HG02642 (cell line): ENCODE data around the gene GYS2.

Experiments
- ATAC-seq: cut with Tn5 transposase; IDR thresholded peaks from one replicate; pipeline ENCODE4 v1.9.1; 2021; ENCODE audit warnings: mild to moderate bottlenecking; ENCODE audit not compliant: unreplicated experiment, poor library complexity

The GYS2 gene

DNA sequence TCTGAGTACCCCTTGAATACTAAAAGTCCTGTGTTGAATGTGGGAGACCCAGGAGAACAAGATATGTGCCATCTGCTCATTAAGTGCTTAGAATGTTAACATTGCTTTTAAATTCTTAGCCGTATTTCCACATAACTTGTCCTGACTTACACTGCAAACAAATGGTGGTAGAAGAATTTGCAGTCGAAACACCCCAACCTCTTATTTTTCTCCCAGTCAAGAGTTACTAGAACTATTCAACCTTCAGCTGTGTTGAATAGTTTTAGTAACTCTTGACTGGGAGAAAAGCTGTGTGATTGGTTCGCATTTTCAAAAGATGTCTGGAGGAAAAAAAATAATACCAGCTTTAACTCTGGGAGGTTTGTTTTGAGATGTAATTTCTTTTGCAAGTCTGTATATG is 86.2 kb downstream of the GYS2 start:
- ATAC-seq: no peak

DNA sequence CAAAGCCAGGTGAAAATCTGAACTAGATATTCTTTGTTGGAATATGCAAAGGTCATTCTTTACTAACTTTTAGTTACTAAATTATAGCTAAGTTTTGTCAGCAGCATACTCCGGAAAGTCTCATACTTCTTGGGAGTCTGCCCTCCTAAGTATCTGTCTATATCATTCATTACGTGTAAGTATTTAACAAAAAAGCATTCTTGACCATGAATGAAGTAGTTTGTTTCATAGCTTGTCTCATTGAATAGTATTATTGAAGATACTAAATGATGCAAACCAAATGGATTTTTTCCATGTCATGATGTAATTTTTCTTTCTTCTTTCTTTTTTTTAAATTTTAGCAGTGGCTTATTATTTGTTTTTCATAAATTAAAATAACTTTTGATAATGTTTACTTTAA is 88.4 kb downstream of the GYS2 start:
- ATAC-seq: no peak

DNA sequence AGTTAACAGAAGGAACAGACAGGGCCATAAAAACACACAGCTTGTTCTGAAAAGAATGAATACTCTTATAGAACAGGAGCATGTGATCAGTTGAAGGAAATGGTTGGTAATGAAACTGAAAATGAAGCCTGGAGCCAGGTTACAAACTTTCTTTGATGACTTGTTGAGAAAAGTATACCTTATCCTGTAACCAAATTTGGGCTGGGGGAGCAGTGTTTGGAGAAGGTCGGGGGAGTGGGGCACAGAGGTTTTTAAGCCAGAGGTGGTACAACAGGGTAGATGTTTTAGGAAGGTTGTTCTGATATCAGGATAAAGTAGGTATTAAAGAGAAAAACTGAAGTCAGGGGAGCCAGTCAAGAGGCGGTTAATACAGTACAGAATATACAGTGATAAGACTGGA is 94.9 kb downstream of the GYS2 start:
- ATAC-seq: peak; percentile 97

DNA sequence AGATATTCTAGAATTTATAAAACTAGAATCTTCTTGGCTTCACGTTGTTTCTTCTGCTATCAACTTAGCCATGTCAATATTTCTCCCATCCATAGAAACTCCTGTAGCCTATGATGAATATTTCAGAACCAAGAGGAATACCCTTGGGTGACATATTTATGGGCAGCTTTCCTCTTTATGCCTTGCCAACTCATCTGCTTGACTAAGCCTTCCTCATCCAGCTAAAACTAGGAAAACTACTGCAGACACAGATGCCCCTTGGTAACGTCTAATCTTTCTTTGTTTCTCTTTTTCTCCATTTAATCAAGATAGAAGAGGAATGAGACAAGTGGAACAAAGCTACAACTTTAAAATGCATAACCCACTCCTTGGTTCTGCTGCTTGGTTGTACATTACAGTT is 96.8 kb downstream of the GYS2 start:
- ATAC-seq: no peak

DNA sequence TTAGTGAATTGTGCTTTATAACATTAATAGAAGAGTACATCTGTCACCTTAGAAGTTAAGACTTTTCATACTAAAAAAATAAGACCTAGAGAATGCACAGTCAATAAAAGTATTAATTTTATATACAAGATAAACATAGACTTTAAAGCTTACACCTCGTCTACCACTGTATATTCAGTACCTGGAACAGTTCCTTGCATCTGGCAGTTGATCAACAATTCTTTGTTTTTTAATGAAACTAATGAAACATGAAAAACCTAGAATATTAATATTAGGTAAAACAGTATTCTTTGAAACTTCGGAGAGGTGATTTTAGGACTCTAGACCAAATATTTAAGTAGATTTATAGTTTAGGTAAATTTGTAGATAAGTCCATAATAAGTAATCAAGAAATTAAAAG is 98.8 kb downstream of the GYS2 start:
- ATAC-seq: no peak

DNA sequence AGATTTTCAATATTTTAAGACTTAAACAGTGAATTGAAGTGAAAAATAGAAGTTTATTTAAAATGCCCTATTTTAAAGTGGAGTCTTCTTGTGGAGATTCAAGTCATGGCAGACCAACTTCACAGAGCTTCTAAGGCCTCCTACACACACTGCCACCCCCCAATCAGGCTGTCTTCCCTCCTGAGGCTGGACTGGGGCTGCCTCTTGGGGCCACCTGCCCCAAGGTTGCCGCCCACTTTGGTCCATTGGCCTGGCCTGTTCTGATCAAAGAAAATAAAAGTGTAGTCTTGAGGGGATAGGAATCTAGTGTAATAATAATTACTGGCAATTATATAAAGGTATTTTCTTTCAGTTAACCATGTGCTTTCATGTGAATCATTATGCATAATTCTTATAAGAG is 101.8 kb downstream of the GYS2 start:
- no peak for ATAC-seq

DNA sequence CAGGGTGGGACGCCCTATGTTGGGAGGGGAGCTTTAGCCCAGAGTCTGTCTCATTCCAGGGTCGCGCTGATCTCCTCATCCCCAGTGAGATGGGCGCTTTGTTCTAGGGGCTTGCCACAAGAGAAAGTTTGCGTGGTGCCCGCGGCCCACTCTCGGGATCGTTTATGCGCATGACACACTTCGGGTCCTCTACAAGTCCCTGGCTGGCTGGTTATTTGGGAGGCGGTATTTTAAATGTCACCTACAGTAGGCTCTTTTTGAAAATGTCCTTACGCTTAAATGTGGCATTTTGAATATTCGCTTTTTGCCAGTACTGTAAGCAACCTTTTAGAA is 102.5 kb downstream of the GYS2 start:
- ATAC-seq: no peak

DNA sequence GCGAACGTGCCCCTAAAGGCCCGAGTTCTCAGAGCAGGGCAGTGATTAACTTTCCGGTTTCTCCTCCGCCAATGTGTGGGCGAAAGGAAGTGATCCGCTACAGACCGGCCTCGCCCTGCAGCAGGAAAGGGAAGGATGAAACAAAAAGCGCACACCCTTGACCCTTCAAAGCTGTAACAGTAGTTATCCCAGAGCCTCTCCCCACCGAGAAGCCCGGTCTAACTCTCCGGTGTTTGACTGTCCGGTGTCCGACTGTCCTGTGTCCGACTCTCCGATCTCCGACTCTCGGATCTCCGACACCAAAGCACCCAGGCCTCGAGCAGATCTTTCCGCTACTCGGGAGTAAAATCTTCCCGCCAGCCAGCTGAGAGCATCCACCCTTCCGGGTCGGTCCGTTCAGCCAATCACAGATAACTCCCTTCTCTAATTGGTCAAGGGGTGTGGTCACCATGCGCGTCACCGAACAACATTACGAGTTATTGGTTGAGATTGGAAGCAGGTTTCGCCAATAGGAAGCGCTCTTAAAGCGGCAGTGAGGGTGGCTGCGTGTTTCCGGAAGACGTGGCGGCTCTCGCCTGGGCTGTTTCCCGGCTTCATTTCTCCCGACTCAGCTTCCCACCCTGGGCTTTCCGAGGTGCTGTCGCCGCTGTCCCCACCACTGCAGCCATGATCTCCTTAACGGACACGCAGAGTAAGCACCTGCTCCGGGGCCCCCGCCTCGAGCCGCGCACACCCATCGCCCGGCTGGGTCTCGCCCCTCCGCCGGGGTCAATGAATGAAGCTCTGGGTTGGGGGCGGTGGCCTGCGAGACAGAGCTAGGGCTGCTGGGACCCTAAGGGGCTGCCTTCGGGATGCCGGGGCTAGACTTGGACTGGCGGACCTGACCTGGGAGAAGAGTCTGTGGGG is 103.1 kb downstream of the GYS2 start, which contains the start of the genes GOLT1B and RECQL:
Gene GOLT1B (plus strand): TSS at position 532 of the 906 bp plus-strand sequence. CDS start 135 bp downstream, at position 667.
Gene RECQL (minus strand): TSS at position 378 of the 906 bp plus-strand sequence. CDS start 2,065 bp downstream, outside the sequence.
- peak; percentile 99 for ATAC-seq

DNA sequence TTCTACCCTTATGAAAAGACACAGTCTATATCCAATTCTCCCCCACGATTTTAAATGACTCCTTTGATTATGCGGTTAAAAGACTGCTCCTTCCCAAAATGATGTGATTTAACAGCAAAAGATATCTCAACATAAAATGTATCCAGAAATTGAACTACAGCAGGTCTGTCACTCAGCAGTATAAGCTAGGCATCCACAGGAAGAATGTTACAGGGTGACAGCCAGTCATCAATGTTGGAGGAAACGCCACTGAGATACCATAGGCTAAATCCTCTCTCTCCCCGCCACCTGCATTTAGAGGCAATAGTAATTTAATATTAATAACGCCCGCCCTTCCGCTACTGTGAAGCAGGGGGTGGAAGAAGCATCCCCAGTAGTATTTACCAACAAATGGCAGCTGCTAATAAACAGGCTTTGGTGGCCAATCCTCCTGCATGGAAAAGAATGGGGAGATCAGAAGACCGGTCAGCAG is 103.8 kb downstream of the GYS2 start:
- no peak for ATAC-seq

DNA sequence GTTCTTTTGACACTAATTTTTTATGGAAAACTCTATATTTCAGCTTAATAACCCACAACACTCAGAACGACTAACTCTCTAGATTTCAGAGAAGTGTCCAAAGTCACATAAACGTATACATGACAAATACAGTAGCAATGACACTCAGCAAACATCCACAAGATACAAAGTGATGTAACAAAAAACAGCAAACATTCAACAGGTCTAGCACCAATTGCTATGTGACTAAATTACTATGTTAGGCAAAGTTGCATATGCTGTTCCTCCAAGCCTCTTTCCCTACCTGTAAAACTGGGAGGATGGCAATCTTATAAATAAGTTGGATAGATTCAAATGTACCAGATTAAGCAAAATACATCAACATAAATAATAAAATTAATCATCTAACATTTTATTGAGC is 104.9 kb downstream of the GYS2 start:
- no peak for ATAC-seq
